ENCODE measurements around the gene FAM180A.
"Not testable (repeated sequence)": the region's sequence is repeated elsewhere in the genome, so short reads cannot be mapped to it uniquely, and the experiment has no call there.

Gene FAM180A

GRCh38 chr7:135741905-135742304 lies 6.7 kb downstream of the FAM180A start:
- DNase-seq (ENCODE audit: low read depth in 2 of 2): no peak

DNA sequence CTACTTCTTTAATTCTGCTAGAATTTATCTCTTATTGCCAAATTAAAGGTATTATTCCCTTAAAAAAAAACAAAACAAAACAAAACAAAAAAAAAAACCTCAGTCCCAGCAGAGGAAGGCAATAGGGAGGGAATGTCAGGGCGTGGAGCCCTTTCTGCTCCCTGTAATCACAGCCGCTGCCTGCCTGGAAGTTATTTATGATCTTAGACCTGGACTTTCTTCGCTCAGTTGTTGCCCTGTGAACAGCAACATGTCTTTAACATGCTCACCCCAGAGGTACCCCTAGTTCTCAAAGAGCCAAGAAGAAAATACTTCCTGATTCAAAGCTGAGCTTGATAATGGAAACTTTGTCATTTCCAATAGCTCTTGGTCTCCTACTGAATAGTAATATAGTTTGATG lies 7.7 kb downstream of the FAM180A start:
- DNase-seq (ENCODE audit: low read depth in 2 of 2): no peak

GRCh38 chr7:135737306-135737647 lies 11.3 kb downstream of the FAM180A start:
- DNase-seq (ENCODE audit: low read depth in 2 of 2): not testable (repeated sequence)

- no peak for DNase-seq (ENCODE audit: low read depth in 2 of 2)
Measured at GRCh38 chr7:135736586-135737305, 11.9 kb downstream of the FAM180A start.

- DNase-seq (ENCODE audit: low read depth in 2 of 2): no peak
Measured at GRCh38 chr7:135734343-135734689, 14.3 kb downstream of the FAM180A start.

DNA sequence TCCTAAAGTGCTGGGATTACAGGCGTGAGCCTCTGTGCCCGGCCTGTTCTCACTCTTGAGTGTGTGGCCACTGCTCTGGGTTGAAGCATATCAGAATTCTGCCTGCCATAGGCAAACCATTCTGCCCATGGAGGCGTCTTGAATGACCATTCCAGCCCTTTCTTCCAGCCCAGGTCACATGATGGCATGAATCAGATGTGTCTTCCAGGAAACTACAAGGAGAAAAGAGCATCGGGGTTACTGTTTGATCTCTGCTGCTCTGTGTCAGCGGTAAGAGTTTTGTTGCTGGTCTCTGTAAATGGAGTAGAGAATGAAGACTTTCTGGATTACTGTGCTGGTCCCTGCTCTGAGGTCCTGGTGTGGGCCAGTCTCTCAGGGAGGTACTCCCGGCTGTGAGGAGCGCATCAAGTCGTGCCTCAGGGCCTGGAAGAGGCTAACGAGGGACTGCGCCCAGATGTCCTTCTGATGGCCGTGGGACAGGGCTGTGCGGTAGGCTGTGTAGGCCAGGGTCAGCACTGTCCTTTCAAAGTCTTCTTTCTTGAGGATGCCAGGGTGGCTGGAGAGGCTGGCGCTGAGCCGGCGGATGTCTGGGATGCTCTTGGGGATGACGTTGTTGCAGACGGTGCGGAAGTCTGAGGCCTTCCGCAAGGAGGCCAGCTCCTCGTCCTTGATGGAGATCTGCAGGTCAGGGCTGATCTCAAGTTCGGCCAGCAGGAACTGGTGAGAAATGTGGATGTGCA lies 14.8 kb downstream of the FAM180A start:
- no peak for DNase-seq (ENCODE audit: low read depth in 2 of 2)

- DNase-seq (ENCODE audit: low read depth in 2 of 2): no peak
Measured at GRCh38 chr7:135731131-135731530, 17.5 kb downstream of the FAM180A start.

- no peak for DNase-seq (ENCODE audit: low read depth in 2 of 2)
Measured at GRCh38 chr7:135729230-135729629, 19.4 kb downstream of the FAM180A start.

DNA sequence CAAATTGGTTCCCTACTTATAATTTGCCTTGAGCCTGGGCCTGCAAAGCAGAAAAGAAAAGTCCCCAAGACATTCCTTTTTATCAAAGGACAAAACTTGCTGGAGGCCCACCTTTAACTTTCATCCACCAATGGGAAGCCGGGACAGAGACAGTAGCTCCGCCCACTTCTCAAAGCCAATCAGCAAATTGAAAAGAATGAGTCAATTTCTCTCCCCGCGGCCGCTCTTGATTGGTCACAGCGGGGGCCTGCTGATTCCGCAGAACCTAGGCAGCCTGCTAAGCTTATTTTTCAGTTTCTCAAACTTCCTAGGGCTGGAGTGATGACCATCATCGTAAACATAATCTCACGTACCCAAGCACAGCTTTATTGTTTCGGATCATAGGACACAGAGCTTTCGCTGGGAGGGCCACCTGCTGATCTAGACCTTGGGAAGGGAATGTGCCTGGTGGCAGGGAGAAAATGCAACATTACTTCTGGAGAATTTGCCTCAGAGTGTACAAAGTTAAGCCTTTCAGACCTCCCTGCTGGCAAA lies 20.4 kb downstream of the FAM180A start, which contains the start of gene SLC13A4:
Gene SLC13A4, minus strand, starts transcription at position 51 of the 534 bp plus-strand sequence. CDS start 690 bp downstream, outside the sequence.
- DNase-seq (ENCODE audit: low read depth in 2 of 2): no peak

DNA sequence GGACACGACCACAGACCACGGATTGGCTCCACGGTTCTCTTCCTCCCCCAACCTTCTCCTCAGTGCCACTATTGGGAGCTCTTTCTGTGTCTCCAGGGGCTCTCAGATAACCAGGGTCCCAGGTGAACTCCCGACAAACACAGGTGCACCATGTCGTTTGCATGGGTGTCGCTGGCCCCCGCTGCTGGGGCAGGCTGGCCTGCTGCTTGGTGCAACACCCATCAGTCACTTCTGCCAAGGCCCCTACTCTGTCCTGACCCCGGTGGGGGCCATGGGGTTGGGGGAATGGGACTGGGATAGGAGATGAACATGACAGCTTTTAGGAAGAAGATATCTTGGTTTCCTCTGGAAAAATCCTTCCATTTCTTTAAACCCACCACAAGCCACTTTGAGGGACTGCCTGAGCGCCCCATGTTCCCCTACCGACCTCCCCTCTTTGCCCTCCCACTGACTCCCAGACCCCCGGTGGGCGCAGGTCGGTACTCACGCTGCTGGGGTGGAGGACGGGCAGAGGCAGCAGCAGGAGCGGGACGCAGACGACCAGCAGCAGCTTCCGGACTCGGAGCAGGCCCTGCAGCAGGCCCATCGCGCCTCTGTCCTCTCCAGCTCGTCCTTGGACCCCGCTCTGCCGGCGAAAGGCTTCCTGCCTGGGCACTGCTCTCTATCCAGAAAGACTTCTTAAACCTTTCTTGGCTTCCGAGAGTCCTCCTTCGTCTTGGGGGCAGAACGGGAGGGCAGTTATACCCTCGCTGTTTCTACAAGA lies 21.5 kb downstream of the FAM180A start:
- DNase-seq (ENCODE audit: low read depth in 2 of 2): no peak

- no peak for DNase-seq (ENCODE audit: low read depth in 2 of 2)
Measured at GRCh38 chr7:135726276-135726788, 22.3 kb downstream of the FAM180A start.

- DNase-seq (ENCODE audit: low read depth in 2 of 2): no peak
Measured at GRCh38 chr7:135723411-135723810, 25.2 kb downstream of the FAM180A start.

- no peak for DNase-seq (ENCODE audit: low read depth in 2 of 2)
Measured at GRCh38 chr7:135721198-135721820, 27.3 kb downstream of the FAM180A start.

DNA sequence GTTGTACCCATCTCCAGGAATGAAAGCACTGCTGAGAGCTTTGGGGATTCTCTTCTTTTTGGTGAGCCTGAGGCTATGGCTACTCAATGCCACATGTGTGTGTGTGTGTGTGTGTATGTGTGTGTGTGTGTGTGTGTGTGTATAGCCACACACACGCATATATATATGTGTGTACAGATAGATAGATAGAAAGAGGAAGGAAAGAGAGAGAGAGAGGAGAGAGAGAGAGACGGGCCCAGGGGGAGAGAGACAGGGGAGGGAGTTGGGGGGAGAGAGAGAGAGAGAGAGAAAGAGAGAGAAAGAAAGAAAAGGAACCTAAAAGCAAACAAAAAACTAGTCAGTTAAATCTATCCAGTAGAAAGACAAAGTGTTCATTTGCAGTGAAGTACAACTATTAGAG lies 28.9 kb downstream of the FAM180A start:
- no peak for DNase-seq (ENCODE audit: low read depth in 2 of 2)

DNA sequence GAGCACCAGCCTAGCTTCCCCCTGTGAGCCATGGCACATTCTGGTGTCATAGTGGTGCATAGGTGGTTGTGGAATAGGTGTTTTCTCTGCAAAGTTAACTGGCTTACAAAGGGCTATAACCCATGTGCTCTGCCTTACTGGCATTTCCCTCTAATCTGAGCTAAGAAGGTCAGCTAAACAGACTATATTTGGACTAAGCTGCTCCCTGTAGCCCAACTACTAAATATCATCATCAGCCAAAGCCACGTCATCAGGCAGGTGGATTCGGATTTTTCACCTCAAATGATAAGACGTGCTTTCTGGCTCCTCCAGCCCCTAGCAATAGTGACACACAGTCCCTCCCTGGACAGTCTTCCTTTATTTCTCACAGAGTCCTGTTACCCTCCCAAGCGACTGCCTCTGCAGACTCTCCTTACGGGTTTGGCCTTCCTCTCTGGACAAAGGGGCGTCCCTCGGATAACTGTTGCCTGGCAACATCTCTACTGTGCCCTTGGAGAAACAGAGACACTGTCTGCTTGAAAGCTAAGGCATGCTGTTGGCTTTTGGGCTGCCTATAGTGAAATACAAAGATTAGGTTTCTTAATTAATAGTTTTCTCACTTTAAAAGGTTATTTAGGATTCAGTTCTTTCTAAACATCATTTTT lies 29.7 kb downstream of the FAM180A start:
- DNase-seq (ENCODE audit: low read depth in 2 of 2): no peak

DNA sequence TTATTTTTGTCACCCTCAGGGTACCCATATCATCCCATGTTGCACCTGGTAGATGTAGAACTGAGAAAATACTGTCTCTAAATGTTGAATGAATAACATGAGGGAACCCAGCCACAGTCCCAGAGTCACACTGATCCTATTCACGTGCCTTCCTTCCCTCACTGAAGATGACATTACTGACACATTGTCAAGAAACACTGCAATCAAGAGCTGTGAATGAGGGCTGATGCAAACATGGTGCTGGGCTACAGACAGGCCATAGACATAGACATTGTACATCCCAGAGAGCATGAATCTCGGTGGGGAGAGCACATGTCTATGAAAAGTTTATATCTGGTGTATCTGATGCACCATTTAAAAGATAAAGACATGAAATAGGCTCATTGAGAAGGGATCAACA lies 30.4 kb downstream of the FAM180A start:
- DNase-seq (ENCODE audit: low read depth in 2 of 2): no peak

DNA sequence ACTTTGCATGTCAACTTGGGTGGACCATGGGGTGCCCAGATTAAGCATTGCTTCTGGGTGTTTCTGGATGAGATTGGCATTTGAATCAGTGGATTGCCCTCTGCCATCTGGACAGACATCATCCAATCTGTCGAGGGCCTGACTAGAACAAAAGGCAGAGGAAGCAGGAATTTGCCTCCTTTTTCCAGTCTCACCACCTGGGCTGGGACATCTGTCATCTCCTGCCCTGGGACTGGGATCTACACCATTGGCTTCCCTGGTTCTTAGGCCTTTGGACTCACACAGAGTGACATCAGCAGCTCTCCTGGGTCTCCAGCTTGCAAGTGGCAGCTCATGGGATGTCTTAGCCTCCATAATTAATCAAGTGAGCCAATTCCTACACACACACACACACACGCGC lies 30.9 kb downstream of the FAM180A start:
- no peak for DNase-seq (ENCODE audit: low read depth in 2 of 2)

DNA sequence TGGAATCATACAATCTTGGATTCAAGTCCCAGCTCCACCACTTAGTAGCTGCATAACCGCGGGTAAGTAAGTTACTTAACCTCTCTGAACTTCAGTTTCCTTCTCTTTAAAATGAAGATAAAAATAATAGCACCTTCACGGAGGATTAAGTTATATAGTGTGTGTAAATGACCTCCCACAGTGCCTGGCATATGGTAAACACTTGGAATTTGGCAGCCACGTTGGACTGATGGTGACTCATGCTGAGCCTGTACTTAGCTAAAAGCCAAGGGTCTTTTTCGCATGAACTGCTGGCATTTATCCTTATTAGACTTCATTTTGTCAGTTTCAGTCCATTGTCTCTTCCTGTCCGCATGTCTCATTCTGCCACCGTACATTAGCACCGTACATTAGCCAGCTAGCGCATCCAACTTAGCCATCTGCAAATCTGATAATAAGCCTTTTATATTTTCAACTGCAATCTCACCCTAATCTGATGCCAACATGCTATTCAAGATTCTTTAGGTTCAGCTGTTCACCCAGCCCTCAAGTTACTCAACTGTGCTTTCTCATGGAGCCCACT lies 31.9 kb downstream of the FAM180A start:
- no peak for DNase-seq (ENCODE audit: low read depth in 2 of 2)

- DNase-seq (ENCODE audit: low read depth in 2 of 2): no peak
Measured at GRCh38 chr7:135715673-135716072, 32.9 kb downstream of the FAM180A start.

DNA sequence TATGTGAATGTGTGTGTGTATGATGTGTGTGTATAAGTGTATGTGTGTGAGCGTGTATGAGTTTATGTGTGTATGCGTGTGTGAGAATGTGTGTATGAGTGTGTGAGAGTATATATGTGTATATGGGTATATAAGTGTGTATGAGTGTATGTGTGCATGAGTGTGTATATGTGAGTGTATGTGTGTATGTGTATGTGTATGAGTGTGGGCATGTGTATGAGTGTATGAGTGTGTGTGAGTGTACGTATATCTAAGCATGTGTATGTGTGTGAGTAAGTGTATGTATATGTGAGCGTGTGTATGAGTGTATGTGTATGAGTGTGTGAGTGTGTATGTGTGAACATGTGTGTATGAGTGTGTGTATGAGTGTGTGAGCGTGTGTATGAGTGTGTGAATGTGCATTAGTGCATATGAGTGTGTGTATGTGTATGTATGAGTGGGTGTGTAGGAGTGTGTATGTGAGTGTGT lies 33.5 kb downstream of the FAM180A start:
- DNase-seq (ENCODE audit: low read depth in 2 of 2): no peak

- no peak for DNase-seq (ENCODE audit: low read depth in 2 of 2)
Measured at GRCh38 chr7:135714534-135715009, 34.0 kb downstream of the FAM180A start.
